ENCODE data around the gene AOPEP. TPM values are rescaled to one million over a fixed set of nuclear protein-coding genes. Genes with fewer than 3 reads are reported as not detected.

The AOPEP gene
- polyA plus RNA-seq, 2 of the 4 experiments (the other 2 are of a cell fraction) = 226 to 266 TPM

DNA sequence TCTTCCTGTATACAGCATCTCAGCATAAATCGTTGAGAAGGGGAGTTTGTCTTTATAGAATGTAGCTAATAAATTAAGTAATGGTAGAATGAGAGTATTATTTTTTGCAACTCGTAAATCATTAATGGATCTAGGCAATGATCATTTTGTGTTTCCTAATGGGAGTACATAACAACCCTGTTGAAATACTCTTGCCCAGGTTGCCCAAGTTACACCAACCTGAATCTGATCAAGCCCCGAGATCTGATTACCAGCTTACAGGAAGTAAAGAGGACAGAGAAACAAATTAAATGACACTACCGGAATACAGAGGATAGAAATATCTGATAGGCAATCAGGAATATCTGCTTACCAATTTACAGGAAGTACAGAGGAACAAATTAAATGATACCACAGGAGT is 107.3 kb downstream of the AOPEP start (continued):
- TF ChIP-seq CHD4 (IDR thresholded peaks at IDR 0.05; ENCODE audit: borderline replicate concordance) (no peak), HOXB13 (CRISPR knock-in tag; IDR thresholded peaks at IDR 0.05; ENCODE audit: low read depth) (no peak), MAZ (IDR thresholded peaks at IDR 0.05; ENCODE audit: borderline replicate concordance, low read depth, low read length) (no peak), CBX2 (IDR thresholded peaks at IDR 0.05; ENCODE audit: borderline replicate concordance, low read depth) (no peak), TP53 (CRISPR knock-in tag; IDR thresholded peaks at IDR 0.05) (no peak), BHLHE40 (IDR thresholded peaks at IDR 0.05; ENCODE audit: low read depth, low read length) (no peak), MYC (IDR thresholded peaks at IDR 0.05; ENCODE audit: borderline replicate concordance, low read length) (no peak)

DNA sequence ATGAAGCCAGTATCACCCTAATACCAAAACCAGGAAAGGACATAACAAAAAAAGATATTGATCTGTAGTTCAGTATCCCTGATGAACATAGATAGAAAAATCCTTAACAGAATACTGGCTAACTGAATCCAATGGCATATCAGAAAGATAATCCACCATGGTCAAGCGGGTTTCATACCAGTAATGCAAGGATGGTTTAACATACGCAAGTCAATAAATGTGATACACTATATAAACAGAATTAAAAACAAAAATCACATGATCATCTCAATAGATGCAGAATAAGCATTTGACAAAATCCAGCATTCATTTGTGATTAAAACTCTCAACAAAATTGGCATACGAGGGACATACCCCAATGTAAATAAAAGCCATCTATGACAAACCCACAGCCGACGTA is 110.9 kb downstream of the AOPEP start:
- FAIRE-seq (no peak), ATAC-seq (no peak)
- POLR2A ChIA-PET = no interaction called here

DNA sequence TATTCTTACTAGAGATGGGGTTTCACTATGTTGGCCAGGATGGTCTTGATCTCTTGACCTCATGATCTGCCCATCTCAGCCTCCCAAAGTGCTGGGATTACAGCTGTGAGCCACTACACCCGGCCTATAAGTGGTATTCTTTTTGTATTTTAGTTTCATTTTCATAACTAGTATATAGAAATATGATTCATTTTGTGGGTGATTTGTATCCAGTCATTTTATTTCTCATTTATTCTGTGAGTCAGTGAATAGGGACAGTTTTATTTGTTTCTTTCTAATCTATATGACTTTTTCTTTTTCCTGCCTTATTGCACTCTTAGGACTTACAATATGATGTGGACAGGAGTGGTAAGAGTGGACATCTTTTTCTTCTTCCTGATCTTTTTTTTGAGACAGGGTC is 112.9 kb downstream of the AOPEP start:
- FAIRE-seq (no peak), DNase-seq (ENCODE audit: low read depth in 1 of 2, low spot score in 1 of 2) (no peak), ATAC-seq (no peak)
- Histone ChIP-seq H3K9me3 (peaks cover 43% of the 10 kb centered on the region; the same call in 2 of the 3 replicates), H3K4me2 (no peak overlapping the region), H3K27ac (no peak overlapping the region), H3K4me3 (no peak overlapping the region), H3K4me1 (no peaks in the 10 kb centered on the region)
- 78% methylated on average over 1 of the region's 1 CpG for WGBS (ENCODE audit: missing lambda C conversion rate)
- ChIA-PET POLR2A (no interaction called here), CTCF (interaction anchor here (1.0 kb wide), 1 partner anchor 13 kb away, joined by 3 read pairs; no protein-coding TSS in a partner anchor)
- TF ChIP-seq, protein P1, sequence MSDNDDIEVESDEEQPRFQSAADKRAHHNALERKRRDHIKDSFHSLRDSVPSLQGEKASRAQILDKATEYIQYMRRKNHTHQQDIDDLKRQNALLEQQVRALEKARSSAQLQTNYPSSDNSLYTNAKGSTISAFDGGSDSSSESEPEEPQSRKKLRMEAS (IDR thresholded peaks at IDR 0.05) = no peak
- no peak for TF ChIP-seq PHF8 (IDR thresholded peaks at IDR 0.05; ENCODE audit: borderline replicate concordance, low read depth)
- TF ChIP-seq, protein P2, sequence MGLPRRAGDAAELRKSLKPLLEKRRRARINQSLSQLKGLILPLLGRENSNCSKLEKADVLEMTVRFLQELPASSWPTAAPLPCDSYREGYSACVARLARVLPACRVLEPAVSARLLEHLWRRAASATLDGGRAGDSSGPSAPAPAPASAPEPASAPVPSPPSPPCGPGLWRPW (IDR thresholded peaks at IDR 0.05) = no peak
- TF ChIP-seq EP300 (IDR thresholded peaks at IDR 0.05) = no peak
- no peak for TF ChIP-seq KDM5A (IDR thresholded peaks at IDR 0.05)

More for the DNA sequence above, 110.9 kb downstream of the AOPEP start:
- H3K4me2 ChIP-seq = no peak overlapping the region
- CTCF ChIA-PET = interaction anchor here (1.1 to 1.3 kb wide), 2 partner anchors 24 kb away, joined by 3 read pairs; no protein-coding TSS in a partner anchor
- H3K27ac ChIP-seq = no peak overlapping the region
- whole genome bisulfite sequencing (ENCODE audit: missing lambda C conversion rate) = 76% methylated on average over 5 of the region's 5 CpGs
- no peaks in the 10 kb centered on the region for H3K4me1 ChIP-seq
- no peak for DNase-seq (ENCODE audit: low read depth in 1 of 2, low spot score in 1 of 2)
- no peak overlapping the region for H3K4me3 ChIP-seq
- peaks cover 43% of the 10 kb centered on the region; the same call in 2 of the 3 replicates for H3K9me3 ChIP-seq
- TF ChIP-seq FOSB (CRISPR knock-in tag; IDR thresholded peaks at IDR 0.05) (no peak), PHF8 (IDR thresholded peaks at IDR 0.05; ENCODE audit: borderline replicate concordance, low read depth) (no peak), CBX2 (IDR thresholded peaks at IDR 0.05; ENCODE audit: borderline replicate concordance, low read depth) (no peak), FOXS1 (CRISPR knock-in tag; IDR thresholded peaks at IDR 0.05) (no peak), JUN (IDR thresholded peaks at IDR 0.05) (no peak), EHF (CRISPR knock-in tag; IDR thresholded peaks at IDR 0.05) (no peak), SMC3 (IDR thresholded peaks at IDR 0.05) (no peak), ZSCAN20 (CRISPR knock-in tag; IDR thresholded peaks at IDR 0.05) (no peak), HOXB5 (CRISPR knock-in tag; IDR thresholded peaks at IDR 0.05) (no peak), TP53 (CRISPR knock-in tag; IDR thresholded peaks at IDR 0.05) (no peak), RFX5 (IDR thresholded peaks at IDR 0.05) (no peak), FOSL2 (IDR thresholded peaks at IDR 0.05) (no peak), FOSL2 (CRISPR knock-in tag; IDR thresholded peaks at IDR 0.05) (no peak), POLR2AphosphoS2 (conservative IDR thresholded peaks at IDR 0.05; ENCODE audit: low read length) (no peak), ZNF302 (CRISPR knock-in tag; IDR thresholded peaks at IDR 0.05) (no peak), HOXB13 (CRISPR knock-in tag; IDR thresholded peaks at IDR 0.05; ENCODE audit: low read depth) (no peak)
- TF ChIP-seq, protein P3, sequence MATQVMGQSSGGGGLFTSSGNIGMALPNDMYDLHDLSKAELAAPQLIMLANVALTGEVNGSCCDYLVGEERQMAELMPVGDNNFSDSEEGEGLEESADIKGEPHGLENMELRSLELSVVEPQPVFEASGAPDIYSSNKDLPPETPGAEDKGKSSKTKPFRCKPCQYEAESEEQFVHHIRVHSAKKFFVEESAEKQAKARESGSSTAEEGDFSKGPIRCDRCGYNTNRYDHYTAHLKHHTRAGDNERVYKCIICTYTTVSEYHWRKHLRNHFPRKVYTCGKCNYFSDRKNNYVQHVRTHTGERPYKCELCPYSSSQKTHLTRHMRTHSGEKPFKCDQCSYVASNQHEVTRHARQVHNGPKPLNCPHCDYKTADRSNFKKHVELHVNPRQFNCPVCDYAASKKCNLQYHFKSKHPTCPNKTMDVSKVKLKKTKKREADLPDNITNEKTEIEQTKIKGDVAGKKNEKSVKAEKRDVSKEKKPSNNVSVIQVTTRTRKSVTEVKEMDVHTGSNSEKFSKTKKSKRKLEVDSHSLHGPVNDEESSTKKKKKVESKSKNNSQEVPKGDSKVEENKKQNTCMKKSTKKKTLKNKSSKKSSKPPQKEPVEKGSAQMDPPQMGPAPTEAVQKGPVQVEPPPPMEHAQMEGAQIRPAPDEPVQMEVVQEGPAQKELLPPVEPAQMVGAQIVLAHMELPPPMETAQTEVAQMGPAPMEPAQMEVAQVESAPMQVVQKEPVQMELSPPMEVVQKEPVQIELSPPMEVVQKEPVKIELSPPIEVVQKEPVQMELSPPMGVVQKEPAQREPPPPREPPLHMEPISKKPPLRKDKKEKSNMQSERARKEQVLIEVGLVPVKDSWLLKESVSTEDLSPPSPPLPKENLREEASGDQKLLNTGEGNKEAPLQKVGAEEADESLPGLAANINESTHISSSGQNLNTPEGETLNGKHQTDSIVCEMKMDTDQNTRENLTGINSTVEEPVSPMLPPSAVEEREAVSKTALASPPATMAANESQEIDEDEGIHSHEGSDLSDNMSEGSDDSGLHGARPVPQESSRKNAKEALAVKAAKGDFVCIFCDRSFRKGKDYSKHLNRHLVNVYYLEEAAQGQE (IDR thresholded peaks at IDR 0.05) = no peak
- TF ChIP-seq, protein P4, sequence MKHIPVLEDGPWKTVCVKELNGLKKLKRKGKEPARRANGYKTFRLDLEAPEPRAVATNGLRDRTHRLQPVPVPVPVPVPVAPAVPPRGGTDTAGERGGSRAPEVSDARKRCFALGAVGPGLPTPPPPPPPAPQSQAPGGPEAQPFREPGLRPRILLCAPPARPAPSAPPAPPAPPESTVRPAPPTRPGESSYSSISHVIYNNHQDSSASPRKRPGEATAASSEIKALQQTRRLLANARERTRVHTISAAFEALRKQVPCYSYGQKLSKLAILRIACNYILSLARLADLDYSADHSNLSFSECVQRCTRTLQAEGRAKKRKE (CRISPR knock-in tag; IDR thresholded peaks at IDR 0.05; ENCODE audit: low read depth) = no peak
- TF ChIP-seq, protein P2 (IDR thresholded peaks at IDR 0.05) = no peak
